HuH-7 (cell line): ENCODE measurements around the gene GMIP.
A peak's percentile ranks its signal among the peaks of the same experiment; 100 is the strongest.

Experiments
- DNase-seq: peaks from one replicate; pipeline ENCODE4 v3.0.0; 2011; ENCODE audit warnings: low spot score

GMIP gene

DNA sequence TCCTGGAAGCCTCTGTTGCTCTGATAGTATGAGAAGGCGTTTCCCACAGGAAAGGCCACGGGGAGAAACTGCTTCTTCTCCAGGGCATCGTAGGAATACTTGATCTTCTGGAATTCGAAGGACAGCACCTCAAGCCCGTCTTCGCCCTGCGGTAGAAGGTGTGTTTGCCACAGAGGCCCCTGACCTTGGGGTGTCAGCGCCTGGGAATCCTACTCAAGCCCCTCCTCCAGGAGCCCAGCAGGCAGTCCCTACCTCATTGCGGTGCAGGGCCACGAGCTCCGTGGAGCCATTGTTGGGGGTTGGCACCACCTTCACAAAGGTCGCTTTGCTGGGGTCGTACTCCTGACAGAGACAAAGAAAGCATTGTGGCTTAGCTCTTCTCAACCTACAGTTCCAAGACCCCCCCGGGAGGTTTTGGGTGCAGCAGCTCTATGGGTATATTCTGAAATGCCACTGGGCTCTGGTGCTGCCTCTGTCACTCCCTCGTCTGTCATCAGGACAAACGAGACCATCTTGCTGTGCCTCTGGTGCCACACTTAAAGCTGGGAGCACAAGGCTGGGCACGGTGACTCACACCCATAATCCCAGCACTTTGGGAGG, 16.3 kb upstream of the GMIP start:
- DNase-seq = no peak

DNA sequence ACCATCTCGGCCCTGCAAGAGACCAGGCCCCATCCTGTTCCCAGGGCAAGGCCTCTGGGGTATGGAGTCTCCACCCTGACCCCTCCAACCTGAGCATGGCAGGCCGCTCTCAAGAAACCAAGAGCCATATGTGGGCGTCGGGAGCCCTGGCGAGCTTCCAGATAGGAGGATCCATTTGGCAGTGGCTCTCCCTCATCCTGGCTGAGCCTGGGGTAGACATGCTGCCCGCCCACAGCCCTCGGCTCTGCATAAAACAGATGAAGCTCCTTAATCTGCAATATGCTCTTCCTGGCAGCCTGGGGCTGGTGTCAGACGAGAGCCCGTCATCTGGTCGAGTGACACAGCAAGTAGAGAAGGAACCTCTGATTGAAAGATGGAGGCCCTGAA, 13.9 kb upstream of the GMIP start:
- DNase-seq = peak; percentile 5

DNA sequence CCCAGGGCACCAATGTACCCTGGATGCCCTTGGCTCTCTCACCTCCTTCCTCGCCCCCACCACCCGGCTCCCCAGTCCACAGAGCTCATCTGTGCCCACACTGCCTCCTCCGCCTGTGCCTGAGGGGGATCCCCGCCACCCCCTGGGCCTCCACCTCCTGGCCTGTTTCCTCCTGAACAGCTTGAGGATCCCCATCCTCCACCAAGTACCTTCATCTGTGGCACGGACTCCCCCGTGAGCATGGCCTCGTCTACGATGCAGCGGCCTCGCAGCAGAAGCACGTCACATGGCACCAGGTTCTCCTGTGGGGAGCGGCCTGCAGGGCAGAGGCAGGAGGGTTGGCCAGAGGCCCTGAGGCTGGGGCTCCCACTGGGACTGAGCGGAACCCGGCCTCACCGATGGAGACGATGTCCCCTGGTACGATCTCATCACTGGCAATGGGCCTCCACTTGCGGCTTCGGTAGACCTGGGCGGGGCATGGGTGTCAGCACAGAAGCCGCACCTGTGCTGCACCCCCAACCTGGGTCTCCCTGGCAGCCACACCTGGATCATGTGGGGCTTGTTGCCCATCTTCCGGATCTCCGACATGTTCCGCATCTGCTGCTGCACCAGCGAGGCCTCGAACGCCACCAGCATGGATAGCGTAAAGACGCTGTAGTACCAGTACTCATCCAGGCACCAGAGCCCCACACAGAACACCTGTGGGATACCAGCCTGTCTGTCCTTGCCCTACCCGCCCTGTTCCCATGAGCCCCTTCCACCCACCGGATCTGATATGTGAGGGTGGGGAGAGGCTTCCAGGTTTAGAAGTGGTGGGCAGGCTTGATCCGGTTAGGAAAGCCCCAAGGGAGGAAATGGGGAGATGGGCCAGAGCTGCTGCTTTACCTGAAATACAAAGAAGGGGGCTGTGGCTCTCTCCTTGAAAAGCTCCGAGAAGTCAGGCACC, 13.3 kb upstream of the GMIP start:
- DNase-seq = peak; percentile 10

DNA sequence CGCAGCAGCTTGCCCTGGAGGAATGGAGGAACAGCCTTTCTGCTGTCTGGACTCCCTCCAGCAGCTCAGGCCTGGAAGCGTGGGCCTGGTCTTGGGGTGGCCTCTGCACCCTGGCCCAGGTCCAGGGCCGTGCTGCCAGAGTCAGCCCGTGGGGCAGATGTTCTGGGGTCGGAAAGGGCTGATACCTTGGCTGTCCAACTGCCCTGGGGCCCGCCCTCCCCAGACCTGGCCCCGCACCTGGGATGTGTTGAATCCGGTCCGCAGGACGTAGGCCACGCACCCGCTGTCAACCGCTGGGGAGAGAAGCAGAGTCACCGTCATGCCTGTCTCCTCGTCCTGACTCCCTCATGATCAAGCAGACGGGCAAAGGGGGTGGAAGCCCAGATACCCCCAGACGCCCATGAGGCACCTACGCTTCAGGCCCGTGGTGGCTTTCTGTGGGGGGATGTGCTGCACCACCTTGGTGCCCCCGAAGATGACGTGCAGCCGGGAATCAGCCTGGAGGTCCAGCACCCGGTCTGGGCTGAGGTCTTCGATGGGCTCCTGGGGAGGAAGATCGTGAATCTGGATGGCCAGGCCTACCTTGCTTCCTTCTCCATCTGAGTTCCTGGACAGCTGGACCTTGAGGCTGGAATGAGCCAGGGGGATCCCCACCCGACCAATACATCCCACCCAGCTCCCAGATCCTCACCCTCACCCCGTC, 12.3 kb upstream of the GMIP start:
- DNase-seq = peak; percentile 15

DNA sequence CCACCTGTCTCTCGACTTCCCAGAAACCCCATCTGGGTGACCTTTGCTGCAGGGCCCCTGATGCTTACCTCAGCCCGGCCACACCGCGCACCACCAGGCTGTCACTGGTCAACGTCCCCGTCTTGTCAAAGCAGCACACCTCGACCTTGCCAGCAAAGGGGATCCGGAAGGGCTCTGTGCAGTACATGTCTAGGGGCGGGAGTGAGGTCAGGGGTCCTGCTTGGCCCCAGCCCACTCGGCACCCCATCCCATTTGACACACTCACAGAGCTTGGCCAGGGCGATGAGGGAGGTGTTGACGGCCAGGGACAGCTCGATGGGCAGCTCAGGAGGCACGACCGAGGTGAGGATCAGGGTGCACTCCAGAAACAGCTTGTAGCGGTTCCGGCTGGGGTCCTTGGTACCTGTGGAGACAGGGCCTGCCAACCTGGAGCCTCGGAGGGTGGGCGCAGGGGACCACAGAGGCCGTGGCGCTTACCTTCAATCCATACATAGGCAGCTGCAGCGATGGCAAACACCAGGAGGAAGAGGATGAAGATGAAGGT, 11.7 kb upstream of the GMIP start:
- peak; percentile 9 for DNase-seq

DNA sequence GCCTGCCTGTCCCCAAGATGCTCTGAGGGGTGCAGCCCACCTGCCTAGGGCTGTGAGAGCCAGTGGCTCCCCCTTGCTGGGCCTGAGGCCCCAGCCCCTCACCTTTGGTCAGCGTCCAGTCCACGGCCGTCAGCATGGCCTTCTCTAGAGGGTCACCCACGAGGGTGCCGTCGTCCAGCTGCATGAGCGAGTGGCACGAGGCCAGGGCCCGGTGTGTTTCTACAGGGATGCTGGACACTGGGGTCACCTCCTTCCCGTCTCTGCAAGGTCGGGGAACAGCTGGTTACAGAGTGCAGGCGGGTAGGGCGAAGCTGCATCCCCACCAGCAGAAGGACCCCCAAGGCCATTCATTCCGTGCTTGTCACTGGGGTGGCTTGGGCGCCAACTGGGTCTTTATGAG, 11.0 kb upstream of the GMIP start:
- DNase-seq = no peak

DNA sequence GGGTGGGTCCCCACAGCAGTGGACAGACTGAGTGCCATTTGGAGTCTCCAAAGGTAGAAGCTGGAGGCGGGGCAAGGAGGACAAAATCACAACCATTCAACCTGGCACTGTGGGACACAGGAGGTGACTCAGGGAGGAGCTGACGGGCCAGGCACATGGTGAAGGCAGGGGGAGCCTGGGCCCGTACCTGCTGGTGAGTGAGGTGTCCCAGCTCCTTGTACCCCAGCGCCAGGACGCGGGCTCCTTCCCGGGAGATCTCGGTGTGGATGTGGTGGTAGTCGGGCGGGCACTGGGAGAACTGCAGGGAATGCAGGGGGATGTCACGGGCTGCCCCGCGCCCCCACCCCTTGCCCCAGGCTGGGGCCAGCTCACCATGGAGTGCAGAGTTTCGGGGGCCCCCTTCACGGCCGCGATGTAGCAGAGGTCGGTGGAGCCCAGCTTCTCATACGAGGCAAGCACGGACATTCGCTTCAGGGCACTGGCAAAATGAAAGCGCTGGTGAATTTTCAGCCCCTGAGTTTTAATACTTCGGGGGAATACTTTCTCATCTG, 10.2 kb upstream of the GMIP start:
- no peak for DNase-seq

DNA sequence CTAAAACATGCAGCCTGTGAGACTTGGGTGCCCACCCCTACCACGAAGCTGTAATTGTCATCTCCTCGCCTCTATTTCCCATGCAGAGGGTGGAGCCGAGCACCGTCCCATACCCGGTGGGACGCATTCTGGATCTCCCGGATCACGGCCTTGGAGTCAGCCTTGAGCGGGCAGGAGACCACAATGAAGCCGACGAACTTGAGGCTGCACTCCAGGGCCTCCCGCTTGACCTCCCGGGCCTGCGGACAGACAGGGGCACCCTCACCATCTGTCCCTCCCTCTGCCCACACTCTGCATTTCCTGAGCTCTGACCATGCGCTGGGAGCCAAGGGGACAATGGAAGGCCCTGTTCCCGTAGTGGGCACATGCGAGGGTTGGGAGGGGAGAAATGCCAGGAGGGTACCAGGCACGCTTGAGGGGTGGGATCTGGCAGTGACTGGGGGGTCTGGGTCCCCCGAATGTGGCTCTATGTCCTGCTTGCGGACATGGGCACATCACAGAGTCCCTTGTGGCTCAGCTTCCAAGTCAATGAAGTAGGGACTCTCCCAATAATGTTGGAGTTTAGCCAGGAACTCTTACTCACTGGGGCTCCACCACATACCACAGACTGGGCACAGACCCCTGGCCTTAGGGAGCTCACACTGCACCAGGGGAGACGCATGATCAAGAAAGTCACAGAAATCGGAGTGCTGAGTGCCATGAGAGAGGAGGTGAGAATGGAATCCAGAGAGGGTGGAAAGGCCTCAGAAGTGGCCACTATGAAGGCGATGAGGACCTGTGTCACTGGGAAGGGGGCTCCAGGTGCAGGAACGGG, 9.2 kb upstream of the GMIP start:
- DNase-seq = no peak

DNA sequence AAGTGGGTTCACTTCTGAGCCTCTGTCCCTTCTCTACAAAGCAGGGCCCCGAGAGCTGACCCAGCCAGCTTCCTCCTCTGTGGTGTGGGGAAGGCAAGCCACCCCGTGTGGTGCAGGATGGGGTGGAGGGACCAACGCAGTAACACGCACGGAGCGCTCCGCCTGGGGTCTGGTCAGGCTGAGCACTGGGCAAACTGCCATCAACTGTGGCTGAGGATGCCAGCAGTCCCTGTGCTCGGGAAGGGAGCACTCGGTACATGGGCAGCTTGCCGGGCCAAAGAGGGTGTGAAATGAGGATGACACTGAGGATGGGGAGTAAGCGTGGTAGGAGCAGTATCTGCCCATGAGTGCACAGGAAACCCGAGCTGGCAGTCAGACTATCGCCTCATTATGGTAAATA, 7.6 kb upstream of the GMIP start:
- no peak for DNase-seq

DNA sequence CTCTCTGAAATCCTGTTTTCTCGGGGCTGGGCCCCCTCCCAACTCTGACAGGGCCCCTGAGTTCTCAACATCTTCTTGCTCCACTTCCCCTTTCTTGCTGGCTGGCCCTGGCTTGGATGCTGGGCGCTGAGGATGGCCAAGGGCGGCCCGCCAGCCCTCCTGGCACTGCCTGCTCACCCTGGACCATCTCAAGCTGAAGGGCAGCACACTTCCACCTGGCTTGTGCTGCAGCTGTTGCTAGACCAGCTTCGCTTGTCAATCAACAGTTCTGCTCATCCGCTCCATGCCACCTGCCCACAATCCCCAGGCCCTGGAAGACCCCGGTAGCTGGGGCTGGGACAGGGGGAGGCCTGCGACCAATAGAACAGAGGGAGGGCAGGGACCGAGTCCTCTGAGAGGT, 6.9 kb upstream of the GMIP start:
- DNase-seq = no peak

DNA sequence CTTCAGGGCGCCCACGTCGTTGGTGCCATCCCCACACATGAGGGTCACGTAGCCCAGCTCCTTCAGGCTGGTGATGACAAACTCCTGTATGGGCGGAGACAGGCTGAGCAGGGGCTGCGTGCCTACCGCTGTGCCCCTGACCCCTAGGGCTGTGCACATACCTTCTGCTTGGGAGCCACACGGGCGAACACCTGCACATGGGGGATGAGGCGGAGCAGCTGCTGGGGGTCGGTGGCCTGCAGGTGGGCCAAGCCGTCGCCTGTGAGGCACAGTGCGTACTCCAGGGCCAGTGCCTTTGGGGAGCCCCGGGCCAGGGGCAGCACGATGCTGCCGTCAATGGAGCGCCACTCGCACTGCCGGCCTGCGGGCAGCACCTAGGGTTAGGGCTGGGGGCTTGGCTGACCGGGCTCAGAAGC, 6.1 kb upstream of the GMIP start:
- DNase-seq = no peak

DNA sequence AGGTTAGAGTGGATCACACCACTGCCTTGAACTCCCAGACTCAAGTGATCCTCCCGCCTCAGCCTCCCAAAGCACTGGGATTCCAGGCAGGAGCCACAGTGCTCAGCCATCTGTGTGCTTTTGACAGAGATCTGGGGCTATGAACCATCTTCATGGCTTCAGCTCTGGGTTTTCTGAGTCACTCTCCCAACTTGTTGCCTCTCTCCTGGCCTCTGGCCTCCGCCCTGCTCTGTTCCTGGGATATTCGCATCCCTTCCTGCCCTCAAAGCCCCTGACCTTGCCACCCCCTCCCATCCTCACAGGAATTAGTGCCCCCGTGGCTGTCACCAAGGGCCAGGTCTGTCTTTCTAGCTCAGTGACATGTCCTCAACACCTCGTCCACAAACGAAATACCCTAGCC, 5.7 kb upstream of the GMIP start:
- DNase-seq = no peak

DNA sequence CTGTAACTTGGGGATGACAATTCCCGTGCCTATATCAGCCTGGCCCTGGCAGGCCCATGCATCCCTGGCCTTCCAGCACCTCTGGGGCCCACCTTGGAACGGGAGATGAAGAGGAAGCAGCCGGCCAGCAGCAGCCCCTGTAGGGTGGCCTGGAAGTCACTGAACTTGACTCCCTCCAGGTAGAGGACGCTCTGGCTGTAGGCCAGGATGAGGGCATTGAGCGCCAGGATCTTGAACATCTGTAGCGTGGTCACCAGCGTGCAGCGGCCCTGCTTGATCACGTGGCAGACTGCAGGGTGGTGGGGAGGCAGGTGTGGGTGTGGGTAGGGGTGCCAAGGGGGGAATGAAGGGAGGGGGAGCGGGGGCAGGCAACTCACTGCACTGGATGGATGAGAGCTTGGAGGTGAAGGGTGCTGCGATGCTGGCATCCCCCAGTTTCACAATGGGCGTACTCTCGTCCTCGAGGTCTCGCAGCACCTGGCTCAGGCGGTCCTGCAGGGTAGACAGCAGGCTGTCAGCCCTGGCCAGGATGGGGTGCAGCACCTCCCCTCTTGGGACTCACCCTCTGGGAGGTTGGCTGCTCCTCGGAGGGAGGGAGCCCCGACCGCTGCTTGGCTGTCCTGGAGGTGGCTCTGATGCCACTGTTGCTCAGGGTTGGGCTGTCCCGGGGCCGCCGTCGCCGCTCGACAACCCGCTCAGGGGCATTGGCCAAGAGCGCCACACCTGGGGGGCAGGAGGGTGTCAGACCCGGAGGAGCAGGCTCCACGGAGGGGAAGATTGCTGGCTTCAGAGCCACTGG, 3.8 kb upstream of the GMIP start:
- no peak for DNase-seq

DNA sequence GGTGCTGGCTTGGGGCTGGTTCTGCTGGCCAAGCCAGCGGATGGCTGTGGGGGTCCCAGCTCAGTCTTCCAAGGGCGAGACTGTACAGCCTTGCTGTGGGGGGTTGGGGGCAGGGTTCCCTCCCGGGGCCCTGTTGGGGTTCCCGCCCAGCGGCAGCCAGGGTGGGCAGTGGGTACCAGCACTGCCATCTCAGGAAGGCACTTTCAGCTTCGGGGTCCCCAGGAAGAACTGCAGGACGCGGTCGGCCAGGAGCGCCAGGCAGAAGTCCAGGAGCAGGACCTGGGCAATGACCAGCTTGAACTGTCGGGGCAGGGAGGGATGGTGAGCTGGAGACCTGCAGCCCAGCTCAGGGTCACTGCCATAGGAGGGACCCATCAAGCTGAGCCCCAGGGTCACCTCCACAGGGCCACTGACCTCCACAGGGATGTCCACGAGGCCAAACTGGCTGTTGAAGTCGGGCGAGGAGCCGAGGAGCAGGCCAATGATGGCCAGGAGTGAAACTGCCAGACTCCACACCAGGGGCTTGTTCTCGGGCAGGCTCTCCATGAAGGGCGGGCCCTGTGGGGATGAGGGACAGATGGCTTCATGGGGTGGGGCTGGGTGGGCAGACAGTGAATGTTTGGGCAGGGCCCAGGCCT, 1.9 kb upstream of the GMIP start:
- no peak for DNase-seq

DNA sequence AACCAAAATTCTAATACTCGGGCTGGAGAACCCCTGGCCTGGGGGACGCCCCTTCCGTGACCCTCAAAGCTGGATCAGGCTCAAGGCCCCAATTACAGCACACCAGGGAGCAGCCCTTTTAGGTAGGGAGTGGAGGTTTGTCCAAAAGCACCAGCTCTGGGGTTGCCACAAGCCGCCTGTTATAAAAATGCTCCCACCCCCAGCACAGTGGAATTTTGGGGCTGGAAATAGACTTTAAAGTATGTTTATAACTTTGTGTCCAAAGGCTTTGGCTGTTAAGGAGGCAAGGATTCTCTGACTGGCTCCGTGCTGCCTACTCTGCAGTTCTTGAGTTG, 564 bp upstream of the GMIP start:
- DNase-seq = no peak

DNA sequence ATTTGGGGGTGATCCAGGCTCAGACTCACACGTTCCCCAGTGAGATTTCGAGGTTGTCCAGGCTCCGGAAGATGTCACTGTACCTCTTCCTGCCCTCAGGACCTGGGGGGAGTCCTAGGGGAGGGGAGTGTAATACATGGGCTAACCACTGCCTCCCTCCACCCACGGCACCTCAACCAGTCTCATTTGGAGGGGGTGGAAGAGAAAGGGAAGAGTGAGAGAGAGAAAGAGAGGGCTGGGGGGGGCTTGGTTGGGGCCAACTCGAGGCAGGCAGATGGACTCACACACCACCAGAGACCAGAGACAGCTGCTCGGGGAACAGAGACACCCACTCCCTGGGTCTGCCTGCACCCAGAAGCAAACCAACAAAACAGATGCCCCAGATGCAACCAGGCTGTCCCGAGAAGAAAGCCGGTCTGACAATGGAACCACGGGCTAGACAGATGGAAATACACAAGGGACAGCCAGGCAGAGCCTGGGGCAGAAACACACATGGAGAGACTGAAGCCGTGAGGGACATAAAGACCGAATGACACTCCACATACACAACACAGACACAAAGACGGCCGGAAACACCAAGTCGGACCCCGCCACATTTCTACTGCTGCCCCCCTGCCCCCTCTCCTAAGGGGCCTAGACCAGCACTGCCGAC, 825 bp downstream of the GMIP start:
- DNase-seq = peak; percentile 66

DNA sequence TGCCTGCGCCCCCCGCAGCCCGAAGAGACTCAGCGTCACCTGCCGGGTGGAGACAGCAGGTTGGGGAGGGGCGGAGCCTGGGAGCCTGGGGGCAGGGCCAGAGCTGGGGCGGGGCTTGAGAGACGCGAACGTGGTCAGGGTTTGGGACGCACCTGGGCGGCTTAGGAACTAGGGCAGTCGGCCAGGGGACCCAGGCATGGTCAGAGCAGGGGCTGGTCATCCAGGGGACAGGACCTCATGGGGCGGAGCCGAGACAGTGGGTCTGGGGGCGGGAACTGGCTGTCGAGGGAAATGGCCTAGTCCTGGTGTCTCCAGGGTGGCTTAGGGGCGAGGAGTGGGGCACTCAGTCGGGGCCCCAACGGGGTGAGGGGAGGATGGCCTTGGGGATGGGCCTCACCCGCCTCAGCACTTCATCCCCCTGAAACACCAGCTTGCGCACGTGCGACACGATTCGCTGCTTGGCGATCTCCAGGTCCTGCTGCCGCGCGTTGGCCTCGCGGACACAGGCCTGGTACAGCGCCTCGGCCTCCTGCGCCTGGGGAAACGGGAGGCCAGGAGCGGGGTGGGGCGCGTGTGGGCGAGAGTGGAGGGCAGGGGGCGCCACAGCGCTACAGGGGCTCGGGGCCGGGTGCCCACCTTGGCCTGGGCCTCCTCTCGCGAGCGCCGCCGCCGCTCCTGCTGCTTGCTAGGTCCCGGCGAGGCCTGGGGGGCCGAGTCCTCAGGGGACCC, 5.8 kb downstream of the GMIP start:
- no peak for DNase-seq

DNA sequence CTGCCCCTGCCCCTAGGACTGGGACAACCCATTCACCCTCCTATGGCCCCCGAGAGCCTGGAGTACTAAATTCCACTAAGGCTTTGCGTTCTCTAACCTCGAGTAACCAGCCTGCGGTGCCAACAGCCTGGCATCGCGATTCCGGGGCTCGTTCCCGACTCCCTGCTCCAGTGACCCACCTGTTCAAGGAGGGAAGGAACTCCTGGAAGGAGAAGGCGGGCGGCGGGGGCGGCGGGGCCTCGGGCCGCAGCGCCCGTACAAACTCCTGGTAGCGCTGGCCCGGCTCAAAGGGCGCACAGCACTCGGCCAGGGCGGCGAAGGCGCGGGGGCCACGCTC, 6.3 kb downstream of the GMIP start:
- no peak for DNase-seq

DNA sequence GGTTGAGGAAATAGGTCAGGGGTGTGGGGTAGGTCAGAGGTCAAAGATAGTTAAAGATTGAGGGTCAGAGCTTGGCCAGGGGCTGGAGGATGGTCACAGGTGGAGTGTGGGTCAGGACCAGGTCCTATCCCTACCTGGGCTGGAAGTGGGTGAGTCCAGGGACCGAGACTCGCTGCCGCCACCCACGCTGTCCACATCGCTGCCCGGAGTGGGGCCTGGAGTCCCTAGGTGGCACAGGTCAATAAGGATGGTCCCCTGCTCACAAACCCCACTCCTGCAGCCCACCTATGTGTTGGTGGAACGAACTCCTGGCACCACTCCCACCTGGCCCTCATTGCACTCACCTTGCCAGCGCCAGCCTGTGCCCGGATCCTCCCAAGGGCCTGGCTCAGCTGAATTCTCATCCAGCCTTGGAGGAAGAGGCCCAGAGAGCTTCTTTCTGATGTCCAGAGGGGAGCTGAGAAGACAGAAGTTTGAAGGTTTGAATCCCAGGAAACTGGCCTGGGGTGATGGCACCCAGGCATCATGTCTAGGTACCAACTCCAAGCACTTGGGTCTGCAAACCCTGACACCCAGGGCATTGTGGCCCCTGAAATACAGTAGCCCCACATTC, 6.8 kb downstream of the GMIP start:
- no peak for DNase-seq
